Pulmonary artery endothelial cell (primary cell): Measurements from ENCODE around the gene LRMDA. TPM values are rescaled to one million over a fixed set of nuclear protein-coding genes. Genes with fewer than 3 reads are reported as not detected.

ENCODE experiments used
- DNase-seq: peaks from one replicate; pipeline ENCODE4 v3.0.0-alpha.2; 2011; ENCODE audit warnings: low read depth, low spot score
- total RNA-seq: library from RNA; depleted of rRNA; stranded (reverse); fragments of >200 nt; gene quantifications from 2 replicates; pipeline ENCODE4 v1.2.3, GENCODE V29; 2014

LRMDA gene
- total RNA-seq, 1 donor from 2014 or later = 14.6 TPM

DNA sequence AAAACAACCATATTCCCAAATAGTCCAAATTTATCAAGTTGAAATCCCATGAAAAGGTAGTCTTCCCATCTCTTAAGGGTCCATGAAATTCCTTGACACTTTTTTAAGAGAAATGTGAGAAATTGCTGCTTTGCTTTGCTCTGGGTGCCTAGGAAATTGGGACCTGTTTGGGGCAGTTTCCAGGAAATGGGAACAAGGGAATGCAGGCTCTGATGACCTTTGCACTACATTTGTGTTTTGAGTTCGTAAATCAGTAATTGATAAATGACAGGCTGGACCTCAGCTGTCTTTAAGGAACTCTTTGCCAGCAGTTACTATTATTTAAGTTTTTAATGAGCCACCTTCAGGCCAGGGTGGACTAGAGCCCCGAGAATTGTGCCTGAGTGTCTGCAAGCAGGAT is 203.5 kb downstream of the LRMDA start:
- DNase-seq = no peak

GRCh38 chr10:75638752-75639151 is 207.3 kb downstream of the LRMDA start:
- no peak for DNase-seq

DNA sequence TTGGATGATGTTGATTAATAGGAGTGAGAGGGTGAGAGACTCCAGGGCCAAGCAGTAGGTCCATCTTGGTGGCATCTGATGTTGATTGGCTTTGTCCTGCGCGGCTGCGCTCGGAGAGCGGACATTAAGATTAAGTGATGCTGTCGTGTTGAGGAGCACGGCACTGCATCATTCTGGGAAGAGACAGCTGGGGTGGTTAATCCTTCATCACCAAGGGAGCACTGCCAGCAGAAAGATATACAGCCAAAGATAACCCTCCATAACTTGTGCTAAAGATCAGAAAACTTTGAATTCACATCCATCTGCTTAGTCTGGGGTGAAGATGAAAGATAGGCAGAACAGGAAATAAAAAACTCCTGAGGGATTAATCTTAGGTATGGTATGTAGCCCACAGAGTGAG is 208.3 kb downstream of the LRMDA start:
- DNase-seq = no peak

- DNase-seq = no peak
Observed at GRCh38 chr10:75640381-75640780, 209.0 kb downstream of the LRMDA start.

GRCh38 chr10:75640803-75641202 is 209.4 kb downstream of the LRMDA start:
- DNase-seq = no peak

- no peak for DNase-seq
Observed at GRCh38 chr10:75643405-75643804, 212.0 kb downstream of the LRMDA start.

DNA sequence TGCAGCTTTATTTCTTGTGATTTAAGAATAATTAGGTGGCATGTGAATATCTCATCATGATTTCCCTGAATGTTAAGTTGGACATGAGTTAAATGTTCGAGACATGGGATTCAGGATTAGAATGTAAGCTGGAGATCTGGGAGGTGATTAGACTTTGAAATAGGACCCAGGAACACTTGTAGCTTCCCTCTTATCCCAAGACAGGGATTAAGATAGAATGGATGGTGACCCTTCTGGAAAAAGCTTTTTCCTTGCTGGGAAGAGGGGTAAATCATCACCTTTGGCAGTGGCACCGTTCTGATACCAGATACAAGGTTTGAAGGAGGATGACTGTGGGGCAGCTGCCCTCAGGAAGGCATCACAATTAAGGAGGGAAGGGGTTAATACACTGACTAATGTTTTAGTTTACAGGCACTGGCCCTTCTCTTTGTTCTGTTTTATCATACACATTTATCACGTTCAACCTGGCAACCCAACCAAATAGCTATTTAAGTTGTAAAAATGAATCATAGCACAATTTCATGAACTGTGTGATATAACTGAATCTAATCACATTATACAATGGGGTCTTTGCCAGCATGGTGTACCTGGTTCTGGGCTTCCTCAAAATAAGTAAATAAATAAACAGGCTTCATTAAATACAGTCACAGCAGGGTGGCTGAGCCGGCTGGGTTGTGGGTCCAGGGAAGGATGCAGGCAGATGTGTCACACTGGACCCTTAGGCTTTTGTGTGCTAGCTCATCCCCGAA is 212.7 kb downstream of the LRMDA start:
- DNase-seq = no peak

DNA sequence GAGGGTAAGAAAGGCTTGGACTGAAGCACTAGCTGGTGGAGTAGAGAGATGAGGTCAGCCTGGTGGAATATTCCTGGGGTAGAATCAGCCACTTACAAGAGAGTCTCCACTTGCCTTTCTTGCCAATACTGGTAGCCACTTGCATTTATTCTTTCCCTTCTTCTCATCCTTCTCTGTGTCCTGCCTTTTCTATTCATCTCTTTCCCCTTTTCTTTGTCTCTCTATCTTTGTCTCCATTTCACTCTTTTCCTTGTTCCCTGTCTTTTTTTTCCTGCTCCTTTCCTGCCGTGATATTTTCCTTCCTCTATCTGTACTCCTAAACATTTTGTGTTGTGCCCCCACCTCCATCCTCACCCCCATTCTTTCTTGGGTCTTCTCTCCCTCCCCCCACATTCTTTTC is 214.3 kb downstream of the LRMDA start:
- DNase-seq = no peak

DNA sequence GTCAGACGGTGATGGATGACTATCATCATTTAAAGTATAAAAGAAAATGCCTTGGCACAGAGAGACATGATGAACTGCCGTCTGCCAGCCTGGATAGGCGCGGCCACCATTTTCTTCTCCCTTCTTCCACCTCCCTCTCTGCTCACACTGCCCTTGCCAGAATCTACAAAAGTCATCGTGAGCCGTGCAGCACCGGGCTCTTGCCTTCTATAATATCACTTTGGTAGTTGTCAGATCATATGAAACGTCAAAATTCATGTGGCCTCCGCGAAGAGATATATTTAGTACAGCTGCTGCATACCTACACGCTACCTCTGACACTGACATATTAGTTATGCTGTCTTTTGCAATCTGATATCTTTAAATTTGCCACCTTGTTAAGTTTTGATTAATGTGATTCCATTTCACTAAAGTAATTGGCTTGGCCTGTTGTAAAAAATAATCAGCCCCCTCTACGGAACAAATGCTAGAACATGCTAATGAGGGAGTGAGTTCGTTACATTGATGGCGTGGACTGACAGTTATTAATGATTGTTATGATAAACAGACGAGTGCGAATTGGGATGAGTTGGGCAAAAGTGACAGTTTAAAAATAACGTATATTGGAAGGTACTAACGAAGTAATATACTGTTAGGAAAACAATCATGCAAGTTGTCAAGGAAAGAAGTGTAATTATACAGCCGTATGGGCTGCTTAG is 214.9 kb downstream of the LRMDA start:
- no peak for DNase-seq

DNA sequence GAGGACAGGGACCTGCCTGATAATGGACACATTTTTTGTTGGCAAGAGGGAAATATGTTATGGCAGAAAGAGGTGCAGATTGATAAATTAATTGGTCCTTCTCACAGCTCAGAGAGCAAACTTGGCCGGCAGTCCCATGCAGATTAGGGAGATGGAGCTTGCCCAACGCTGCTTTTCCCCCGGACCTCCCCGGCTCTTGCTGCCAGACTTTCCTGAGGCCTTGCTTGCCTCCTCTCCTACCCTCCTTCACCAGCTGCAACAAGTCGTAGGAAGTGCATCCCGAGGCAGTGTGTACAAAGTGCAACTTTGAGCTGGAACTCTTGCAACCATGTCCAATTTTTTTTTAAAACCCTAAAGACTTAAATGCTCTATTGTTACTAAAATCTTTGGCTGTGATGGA is 215.5 kb downstream of the LRMDA start:
- DNase-seq = no peak

DNA sequence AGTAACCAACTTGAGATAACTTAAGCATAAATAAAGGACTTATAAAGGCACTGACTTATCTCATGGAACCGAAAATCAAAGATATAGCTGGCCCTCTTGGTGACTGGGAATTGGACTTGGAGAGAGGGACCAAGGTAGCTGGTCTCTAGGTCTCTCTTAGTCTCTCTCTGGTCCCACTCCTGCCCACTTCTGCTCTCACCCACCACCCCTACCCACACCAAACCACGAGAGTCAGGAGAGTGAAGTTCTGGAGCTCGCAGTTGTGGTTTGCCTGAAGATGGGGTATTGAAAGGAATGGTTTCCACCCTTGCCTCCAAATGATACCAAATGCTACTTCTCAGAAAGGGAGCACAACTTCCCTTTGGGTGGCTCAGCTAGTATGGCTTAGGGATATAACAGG is 216.3 kb downstream of the LRMDA start:
- no peak for DNase-seq

DNA sequence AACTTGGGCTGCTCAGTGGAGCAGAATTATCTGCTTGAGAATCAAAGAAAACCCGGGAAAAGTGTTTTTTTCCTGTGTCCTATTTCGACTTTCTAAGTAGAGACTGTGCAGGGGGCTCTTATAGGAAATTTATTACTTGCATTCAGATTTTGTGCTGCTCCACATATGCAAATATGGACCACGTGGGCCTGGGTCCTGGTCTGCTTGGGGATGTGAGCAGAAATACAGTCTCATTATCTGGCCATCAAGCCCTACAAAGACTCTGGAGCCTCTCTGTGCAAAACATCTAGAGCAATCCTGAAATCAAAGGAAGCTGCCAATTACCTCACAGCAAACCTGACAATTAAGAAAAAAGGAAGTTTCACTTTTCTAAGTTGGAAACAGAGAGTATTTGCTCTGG is 216.9 kb downstream of the LRMDA start:
- DNase-seq = no peak

DNA sequence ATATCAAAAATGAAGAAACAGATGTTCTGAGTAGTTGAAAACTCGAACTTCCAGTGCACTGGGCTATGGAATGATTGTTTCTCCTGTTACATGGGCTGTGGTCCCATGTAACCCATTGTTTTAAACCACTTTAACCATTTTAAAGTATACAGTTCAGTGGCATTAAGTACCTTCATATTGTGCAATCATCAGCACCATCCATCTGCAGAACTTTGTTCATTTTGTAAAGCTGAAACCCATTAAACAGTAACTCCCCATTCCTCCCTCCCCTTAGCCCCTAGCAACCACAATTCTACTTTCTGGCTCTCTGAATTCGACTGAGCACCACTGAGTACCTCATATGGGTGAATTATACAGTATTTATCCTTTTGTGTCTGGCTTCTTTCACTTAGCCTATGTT is 217.4 kb downstream of the LRMDA start:
- no peak for DNase-seq

DNA sequence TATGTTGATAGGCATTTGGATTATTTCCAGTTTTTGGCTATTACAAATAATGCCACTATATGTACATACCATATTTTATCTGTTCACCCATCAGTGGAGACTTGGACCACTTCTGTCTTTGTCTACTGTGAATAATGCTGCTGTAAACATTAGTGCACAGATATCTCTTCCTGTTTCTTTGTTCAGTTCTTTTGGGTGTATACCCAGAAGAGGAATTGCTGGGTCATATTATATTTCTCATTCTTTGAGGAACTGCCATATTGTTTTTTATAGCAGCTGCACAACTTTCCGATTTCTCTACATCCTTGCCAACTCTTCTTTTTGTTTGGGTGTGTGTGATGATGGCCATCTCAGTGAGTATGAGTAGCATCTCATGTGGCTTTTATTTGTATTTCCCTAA is 218.0 kb downstream of the LRMDA start:
- no peak for DNase-seq

GRCh38 chr10:75650648-75651047 is 219.2 kb downstream of the LRMDA start:
- DNase-seq = no peak

GRCh38 chr10:75651417-75651816 is 220.0 kb downstream of the LRMDA start:
- no peak for DNase-seq

- DNase-seq = no peak
Observed at GRCh38 chr10:75652146-75652740, 220.8 kb downstream of the LRMDA start.

DNA sequence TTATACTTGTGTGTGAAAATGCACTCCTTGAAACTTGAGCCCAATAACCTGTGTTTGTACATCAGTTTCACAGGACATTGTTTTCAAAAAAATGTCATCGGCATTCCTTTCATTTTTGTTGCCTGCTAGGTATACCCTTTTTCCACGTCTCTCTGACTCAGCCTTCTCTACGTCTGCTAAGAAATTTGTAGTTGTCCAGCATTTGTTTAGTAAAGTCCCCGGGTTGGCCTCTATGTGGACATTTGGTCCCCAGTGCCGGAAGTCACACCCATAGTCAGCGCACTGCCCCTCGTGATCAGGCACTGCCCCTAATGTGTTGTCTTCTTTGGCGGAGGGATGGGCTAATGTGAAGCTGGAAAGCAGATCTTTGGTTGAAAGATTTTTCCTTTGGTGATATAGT is 222.3 kb downstream of the LRMDA start:
- DNase-seq = no peak

GRCh38 chr10:75654171-75654771 is 222.8 kb downstream of the LRMDA start:
- DNase-seq = no peak

- DNase-seq = no peak
Observed at GRCh38 chr10:75654772-75655171, 223.3 kb downstream of the LRMDA start.

- no peak for DNase-seq
Observed at GRCh38 chr10:75655791-75656451, 224.5 kb downstream of the LRMDA start.

DNA sequence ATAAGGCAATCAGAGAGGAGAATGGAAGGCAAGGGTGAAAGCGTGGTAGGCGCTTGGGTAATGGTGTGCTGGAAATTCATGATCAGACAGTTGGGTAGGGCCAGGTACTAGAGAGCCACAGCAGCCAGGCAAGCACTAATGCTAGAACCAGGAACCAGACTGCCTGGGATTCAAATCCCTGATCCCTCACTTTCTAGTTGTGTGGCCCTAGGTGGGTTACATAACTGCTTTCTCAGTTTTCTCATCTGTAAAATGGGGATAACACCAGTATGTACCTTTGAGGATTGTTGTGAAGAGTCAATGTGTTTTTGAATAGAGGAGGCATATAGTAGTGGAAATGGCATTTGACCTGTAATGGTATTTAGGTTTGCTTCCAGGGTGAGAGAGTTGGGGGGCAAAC is 225.9 kb downstream of the LRMDA start:
- no peak for DNase-seq
